NCI-H2029 treated with DMSO at 0.1 percent for 48 hours (cell line): ENCODE measurements around the gene ATP5MC2.
A peak's percentile ranks its signal among the peaks of the same experiment; 100 is the strongest.
"Not testable (repeated sequence)": the region's sequence is repeated elsewhere in the genome, so short reads cannot be mapped to it uniquely, and the experiment has no call there.

Experiments used
- DNase-seq: peaks from one replicate; lab custom pipeline; 2025; lab: John Stamatoyannopoulos, UW

Gene ATP5MC2

DNA sequence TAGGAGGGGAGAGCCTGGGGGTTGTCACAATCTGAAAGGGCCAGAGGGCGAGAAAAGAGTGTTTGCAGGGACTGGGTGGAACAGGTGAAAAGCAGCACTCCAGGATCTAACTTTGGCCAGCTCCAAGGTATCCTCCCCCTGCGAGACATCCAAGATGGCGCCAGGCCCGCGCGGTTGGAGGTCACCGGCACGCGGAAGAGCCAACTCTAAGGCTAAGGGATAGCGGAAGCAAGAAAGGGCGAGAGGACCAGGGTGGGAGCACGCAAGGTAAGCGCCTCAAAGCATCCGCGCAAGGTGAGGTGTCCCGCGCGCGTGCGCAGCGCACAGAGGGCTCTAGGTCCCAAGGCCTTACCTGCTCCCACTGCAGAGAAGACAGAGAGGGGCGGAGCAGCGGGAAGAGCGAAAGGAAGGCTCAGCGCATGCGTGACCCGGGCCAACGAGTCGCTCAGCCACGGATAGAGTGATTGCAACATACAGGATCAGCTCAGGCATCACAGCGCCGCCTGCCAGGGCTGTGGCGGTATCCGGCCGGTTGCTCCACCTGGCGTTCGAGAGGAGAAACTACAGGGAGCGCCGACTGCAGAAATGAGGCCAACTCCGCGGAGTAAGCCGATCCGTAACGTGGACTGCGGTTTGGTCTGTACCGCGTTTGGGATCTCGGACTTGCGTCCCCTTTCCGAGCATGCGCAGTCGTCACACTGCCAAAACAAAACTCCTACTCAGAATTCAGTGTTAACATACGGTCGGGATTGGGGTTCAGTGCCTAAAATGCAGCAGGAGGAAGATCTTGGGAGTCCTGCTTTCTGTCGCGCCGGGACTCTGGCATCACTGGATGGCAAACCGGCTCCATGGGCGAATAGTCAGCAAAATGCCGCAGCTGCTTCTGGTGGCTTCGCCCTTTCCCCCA lies at the start of gene ATP5MC2:
Gene ATP5MC2 (minus strand): TSS at position 383 of the 907 bp plus-strand sequence. CDS start 3,469 bp downstream, outside the sequence.
- DNase-seq: peak; percentile 98

GRCh38 chr12:53722450-53723041 lies 46.7 kb upstream of the ATP5MC2 start:
- no peak for DNase-seq

DNA sequence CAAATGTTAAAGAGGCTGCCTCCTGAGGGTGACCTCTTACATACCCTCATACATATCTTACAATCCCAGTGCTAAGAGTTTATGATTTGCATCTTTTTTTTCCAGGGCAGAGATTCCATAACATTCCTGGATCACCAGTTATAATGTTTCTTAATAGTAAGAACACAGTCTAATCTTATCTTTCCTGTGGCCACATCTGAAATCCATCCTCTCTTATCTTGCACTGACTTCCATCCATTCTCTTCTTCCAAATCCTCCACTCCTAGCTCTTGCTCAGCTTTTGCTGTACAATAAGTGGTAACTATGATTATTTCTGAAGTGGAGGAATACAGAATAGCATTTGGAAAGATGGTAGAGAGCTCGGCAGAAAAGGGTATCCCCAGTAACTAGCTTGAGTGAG lies 45.1 kb upstream of the ATP5MC2 start:
- DNase-seq: no peak

GRCh38 chr12:53719649-53720048 lies 43.8 kb upstream of the ATP5MC2 start:
- no peak for DNase-seq

DNA sequence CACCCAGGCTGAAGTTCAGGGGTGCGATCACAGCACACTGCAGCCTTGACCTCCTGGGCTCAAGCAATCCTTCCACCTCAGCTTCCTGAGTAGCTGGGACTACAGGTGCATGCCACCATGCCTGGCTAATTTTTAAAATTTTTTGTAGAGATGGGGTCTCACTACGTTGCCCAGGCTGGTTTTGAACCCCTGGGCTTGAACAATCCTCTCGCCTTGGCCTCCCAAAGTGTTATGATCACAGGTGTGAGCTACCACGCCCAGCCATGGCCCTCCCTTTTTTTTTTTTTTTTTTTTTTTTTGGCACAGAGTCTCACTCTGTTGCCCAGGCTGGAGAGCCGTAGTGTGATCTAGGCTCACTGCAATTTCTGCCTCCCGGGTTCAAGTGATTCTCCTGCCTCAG lies 42.7 kb upstream of the ATP5MC2 start:
- not testable (repeated sequence) for DNase-seq

- DNase-seq: no peak
Observed at GRCh38 chr12:53717319-53717718, 41.4 kb upstream of the ATP5MC2 start.

- no peak for DNase-seq
Observed at GRCh38 chr12:53714004-53714403, 38.1 kb upstream of the ATP5MC2 start.

DNA sequence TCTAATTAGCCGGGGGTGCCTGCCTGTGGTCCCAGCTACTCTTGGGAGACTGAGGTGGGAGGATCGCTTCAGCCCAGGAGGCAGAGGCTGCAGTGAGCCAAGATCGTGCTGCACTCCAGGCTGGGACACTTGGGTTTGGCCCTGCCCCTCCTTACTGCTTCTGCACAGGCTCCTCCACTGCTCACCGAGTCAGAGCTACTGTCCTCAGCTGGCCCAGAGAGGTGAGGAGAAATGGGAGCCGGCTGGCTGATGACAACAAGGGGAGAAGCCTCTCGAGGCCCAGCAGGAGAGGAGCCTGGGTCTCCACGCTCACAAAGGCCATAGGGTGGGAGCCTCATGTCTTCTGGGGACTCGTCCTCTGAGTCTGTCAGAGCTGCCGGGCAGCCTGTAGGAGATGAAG lies 37.6 kb upstream of the ATP5MC2 start:
- DNase-seq: no peak

- no peak for DNase-seq
Observed at GRCh38 chr12:53712059-53712643, 36.3 kb upstream of the ATP5MC2 start.

GRCh38 chr12:53710091-53710490 lies 34.2 kb upstream of the ATP5MC2 start:
- no peak for DNase-seq

- DNase-seq: no peak
Observed at GRCh38 chr12:53709671-53710070, 33.8 kb upstream of the ATP5MC2 start.

DNA sequence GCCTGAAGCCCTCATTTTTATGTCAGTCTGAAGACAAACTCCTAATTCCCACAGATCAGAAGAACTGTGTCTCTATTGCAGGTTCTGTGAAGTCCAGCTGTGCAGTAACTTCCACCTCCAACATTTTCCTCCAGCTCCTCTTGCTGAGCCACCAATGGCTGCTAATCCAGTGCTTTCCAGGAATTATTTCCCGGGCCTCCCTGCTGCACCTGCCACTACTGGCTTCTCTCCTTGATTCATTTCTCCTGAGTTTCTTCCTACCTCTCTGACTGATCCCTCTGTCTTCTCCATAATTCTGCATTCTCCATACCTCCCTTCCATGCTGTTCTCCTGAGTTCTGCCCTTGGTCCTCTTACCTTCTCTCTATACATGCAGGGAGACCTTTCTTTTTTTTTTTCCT lies 30.2 kb upstream of the ATP5MC2 start:
- DNase-seq: no peak

- no peak for DNase-seq
Observed at GRCh38 chr12:53703756-53704155, 27.9 kb upstream of the ATP5MC2 start.

DNA sequence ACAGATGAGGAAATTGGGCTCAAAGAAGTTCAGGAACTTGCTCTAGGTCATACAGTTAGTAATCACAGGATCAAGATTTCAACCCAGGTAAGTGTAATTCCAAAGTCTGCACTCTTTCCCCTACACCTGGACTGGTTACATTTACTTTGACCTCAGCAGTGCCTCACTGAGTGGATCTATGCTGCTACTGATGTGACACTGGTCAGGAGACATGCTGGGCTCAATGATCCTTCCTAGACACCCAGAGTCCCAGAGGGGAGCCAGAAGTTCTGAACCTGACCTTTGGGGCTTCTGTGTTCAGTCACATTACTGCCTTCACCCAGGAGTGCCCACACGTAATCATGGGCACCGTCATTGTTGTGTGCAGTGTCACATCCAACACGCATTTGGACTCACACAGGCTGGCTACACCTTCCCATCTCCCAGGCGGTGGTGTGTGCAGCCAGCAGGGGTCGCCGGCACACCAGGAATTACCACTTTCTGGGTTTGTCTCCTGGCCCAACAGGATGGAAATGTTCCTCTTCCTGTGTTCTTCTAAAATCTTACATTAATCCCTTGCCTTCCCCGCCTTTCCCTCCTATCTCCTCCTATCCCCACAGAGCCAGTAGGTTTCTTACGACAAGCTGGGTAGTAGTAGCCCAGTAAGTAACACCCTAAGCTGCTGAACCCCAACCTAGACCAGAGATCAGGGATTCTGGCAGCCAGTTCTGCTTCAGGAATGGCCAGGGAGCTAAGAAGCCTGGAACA lies 25.8 kb upstream of the ATP5MC2 start:
- DNase-seq: no peak

- DNase-seq: no peak
Observed at GRCh38 chr12:53700567-53700966, 24.7 kb upstream of the ATP5MC2 start.

- no peak for DNase-seq
Observed at GRCh38 chr12:53699678-53700025, 23.8 kb upstream of the ATP5MC2 start.

GRCh38 chr12:53698948-53699677 lies 23.2 kb upstream of the ATP5MC2 start:
- no peak for DNase-seq

DNA sequence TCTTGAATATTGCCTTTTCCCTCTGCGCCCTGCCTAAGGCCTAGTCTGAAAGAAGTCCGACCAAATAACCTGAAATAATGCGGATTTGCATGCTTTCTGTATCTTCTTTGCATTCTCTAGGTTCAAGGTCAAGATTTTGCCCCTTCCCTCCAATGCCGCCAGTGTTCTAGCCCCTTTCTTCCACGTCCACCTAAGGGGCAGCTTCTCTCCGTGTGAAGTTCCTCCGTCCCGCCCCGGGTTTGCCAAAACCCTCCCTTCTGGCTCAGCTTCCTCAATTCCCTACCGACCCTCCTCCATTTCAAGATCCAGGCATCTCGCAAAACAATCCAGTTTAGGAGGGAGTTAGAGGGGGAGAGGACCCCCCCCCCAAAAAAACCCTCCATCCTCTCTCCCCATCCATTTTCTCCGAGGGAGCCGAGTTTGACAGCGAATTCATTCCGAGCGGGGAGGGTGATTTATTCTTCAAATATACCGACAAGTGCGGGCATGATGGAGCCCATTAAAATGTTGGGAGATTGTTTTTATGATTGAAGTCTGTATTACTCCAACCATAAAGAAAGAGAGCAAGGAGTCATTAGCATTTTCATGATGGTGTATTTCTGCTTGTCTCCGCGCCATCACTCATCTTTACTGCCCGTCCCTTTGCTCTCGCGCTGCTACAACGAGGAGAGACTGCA lies 20.9 kb upstream of the ATP5MC2 start:
- DNase-seq: no peak

- peak; percentile 93 for DNase-seq
Observed at GRCh38 chr12:53696285-53696654, 20.4 kb upstream of the ATP5MC2 start.

DNA sequence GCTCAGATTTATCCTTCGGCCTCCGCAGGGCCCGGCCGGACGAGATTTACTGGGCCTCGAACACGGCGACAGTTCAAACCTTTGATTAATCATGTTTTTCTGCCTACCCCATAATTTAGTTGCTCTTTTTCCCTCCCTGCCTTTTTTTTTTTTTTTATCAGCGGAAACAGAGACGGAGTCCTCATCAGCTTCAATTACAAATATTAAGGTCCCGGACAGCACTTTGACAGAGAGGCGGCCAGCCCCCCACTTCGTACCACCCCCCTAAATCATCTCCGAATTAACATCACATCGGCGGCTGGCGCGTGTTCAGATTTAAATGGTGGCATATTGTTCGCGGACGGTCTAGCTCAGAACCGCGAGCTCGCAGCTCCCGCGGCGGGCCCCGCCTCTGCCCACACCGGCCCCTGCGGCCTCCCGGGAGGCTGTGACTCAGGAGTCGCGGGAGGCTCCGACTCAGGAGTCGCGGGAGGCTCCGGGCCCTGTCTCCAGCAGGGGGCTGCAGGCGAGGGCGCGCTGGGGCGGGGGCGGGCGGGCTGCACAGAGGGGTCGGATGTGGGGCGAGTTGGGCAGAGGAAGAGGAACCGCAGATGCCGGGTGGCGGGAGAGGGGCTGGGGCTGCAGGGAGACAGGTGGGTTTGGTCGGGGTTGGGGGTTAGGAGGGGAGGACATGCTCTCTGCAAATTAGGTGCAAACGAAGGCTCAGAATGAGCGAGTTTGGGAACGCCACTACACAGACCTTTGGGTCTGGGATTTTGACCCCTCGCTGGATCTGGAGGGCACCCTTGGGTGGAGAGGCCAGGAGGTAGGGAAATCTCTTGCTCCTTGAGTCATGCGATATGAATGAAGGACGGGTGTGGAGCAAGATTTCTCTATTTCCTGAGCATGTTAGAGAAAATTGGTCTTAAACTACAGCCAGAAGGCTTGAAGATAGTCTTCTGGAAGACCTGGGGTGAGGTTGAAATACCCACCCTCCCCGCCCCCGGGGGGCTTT lies 19.6 kb upstream of the ATP5MC2 start:
- DNase-seq: no peak
